HG02798 (cell line): ENCODE data around the gene MMP21.
A peak's percentile ranks its signal among the peaks of the same experiment; 100 is the strongest.

Experiments used
- ATAC-seq: cut with Tn5 transposase; IDR thresholded peaks from one replicate; pipeline ENCODE4 v1.9.1; 2021; ENCODE audit warnings: mild to moderate bottlenecking; ENCODE audit not compliant: unreplicated experiment, poor library complexity

Gene MMP21

DNA sequence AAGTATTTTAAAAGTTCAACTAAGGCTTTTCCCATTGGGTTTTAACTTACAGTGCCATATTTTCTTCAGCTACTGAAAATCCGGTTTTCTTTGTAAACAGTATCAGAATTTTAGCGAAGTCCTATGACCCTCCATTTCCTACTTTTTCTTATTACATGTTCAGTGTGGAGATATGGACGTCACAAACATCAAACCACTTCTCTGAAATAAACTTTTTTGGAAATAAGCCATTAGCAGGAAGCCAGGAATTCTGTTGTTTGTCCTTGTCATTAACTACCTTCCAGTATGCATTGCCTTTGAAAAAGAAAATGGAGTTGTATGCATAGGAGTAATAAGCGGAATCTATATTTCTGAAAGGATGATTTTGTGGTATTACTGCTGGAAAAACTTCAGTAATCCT is 9.1 kb downstream of the MMP21 start:
- no peak for ATAC-seq

DNA sequence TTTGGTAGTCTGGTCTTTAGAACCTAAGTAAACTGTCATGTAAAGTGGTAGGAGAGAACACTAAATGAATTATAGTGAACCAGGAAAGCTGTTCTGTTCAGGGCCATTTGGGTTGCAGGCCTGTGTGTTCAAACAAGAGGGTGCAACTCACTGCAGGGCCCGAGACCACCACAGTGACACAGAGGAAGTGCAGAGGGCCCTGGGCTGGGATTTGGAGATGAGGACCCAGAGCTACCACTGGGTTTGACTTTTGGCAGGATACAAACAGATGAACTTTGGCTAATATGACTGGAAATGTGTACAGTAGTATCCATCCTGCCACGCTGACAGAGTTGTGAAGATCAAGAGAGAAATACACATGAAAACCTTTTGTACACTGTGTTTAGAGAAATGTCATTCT is 9.8 kb downstream of the MMP21 start:
- no peak for ATAC-seq

DNA sequence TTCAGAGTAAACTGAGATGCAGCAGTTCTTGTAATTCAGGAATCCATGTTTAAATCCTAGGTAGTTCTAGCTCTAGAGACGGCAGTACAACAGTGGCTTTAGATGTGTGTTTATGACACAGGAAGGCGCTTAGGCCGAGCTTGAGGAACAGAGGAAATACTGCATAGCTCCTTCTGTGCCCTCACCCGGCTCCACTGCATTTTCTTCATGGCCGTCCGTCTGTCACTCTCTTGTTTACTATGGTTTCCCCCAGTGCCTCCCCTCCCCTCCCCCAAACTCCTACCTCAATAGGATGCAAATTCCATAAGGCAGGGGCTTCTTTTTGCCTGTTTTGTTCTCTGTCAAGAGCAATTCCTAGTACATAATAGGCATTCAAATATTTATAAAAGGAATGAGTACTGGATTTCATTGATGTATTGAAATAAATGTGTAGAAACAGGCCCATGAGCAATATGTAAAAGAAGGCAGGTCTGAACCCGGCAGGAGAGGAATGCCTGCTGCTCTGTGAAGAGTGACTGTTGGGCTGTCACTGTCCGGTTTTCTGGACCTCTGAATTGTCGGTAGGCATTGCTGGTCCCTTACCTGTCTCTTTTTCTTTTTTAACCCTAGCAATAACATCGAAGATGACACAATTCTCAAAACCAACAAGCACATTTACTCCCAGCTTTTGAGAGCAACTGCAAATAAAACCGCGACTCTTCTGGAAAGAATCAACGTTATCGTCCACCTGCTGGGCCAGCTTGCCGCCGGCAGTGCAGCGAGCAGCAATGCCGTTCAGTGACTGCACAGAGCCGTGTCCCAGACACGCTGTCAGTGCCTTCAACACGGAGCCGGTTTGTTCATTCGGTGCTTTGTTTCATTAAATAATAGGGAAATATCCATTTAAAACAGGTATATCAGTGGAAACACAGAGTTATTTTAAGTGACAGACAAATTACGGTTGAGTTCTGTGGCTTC is 12.7 kb downstream of the MMP21 start:
- ATAC-seq, result no peak

DNA sequence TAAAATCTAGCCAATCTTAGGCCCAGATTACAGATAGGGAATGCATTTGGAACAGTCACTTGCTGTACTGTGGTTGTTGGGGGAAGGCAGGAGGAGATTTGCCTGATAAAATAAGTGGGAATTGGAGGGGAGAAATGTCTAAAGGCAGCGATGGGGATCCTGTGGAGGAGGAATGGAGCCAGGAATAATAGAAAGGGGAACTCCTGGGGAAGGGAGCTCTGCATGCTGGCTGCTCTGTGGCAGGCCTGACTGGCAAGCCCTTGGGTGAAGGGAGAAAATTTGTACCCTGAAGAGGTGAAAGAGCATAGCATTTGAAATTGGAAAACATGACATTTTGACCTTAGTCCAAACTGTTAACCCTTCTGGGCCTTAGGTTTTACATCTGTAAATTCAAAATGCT is 13.7 kb downstream of the MMP21 start:
- no peak for ATAC-seq

DNA sequence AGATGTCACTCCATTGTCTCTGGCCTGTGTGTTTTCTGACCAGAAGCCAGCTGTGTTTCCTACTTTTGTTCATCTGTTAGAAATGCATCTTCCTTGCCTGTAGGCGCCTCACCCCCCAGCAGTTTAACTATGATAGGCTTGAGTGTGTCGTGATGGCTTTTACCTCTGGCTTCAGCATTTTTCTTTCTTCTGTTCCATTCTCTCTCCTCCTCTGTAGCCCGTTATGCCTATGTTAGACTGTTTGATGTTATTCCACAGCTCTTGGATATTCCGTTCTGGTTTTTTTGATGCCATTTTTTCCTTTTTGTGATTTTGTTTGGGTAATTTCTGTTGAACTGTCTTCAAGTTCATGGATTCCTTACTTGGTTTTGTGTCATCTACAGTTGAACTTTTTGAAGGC is 17.9 kb downstream of the MMP21 start:
- ATAC-seq, result no peak

DNA sequence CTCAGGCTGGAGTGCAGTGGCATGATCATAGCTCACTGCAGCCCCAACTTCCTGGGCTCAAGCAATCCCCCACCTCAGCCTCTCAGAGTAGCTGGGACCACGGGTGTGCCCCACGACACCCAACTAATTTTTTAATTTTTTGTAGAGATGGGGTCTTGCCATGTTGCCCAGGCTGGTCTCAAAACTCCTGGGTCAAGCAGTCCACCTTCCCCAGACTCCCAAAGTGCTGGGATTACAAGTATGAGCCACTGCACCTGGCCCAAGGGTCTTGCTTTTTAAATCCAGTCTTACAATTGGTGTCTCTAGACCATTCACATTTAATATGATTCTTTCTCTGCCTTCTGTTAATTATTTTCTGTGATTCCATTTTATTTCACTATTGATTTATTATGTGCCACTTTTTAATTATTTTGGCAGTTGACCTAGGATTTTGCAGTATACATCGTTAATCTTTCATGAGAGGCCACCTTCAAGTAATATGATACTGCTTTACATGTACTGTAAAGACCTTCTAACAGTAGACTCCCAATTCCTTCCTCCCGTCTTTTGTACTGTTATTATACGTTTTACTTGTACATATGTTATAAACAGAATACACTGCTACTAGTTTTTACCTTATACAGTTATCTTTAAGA is 18.7 kb downstream of the MMP21 start:
- no peak for ATAC-seq

DNA sequence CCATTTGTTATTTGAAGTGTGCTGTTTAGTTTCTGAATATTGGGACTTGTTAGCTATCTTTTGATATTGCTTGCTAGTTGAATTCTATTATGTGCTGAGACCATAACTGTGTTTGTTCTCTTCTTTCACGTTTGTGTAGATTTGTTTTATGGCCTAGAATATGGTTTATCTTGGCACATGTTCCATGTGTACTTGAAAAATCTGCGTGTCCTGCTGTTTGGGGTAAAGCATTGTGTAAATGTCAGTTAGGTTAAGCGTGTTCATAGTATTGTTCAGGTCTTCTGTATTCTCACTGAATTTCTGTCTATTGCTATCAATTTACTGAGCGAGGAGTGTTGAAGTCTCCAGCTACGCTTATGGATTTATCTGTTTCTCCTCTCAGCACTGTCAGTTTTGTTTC is 19.4 kb downstream of the MMP21 start:
- no peak for ATAC-seq

DNA sequence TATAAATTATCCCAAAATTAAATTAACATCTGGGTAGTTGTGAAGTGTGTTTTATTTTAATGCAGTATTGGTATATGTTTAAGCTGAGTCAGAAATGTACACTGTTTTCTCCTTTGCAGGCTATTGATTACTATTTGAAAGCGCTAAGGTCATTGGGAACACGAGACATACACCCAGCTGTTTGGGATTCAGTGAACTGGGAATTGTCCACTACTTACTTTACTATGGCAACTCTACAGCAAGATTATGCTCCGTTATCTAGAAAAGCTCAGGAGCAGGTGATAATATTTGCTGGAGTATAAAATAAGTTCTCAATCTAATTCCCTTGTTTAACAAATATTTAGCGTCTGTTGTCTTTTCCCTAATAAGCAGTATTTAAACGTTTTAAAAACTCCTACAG is 28.2 kb downstream of the MMP21 start:
- ATAC-seq, result no peak

DNA sequence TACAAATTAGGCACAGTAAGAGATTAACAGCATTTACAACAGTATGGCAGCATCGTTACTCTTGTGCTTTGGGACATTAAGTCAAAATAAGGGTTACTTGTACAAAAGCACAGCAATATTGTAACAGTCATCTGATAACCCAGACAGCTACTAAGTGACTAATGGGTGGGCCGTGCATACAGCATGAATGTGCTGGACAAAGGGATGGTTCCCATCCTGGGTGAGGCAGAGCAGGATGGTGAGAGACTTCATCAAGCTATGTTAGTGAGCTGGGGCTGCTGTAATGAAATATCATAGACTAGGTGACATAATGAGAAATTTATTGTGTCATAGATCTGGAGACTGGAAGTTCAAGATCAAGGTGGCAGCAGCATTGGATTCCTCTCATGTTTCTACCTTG is 30.7 kb downstream of the MMP21 start:
- no peak for ATAC-seq

DNA sequence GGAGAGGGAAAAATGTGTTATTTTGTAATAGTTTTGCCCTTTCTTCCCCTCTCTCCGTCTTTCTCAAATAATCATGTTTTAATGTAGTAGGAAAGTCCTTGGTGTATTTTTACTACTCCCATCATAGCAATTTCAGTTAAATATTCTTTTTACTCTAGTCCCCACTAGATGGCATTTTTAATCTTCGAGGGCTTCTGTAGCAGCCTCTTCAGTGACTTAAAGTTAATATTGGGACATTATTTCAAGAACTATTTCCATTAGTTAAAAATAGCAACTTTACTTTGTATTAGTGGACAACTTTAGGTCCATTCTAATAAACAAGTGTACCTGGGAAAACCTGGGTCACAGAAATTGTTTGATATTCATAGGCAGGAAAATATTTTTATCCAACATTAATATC is 33.2 kb downstream of the MMP21 start:
- no peak for ATAC-seq

DNA sequence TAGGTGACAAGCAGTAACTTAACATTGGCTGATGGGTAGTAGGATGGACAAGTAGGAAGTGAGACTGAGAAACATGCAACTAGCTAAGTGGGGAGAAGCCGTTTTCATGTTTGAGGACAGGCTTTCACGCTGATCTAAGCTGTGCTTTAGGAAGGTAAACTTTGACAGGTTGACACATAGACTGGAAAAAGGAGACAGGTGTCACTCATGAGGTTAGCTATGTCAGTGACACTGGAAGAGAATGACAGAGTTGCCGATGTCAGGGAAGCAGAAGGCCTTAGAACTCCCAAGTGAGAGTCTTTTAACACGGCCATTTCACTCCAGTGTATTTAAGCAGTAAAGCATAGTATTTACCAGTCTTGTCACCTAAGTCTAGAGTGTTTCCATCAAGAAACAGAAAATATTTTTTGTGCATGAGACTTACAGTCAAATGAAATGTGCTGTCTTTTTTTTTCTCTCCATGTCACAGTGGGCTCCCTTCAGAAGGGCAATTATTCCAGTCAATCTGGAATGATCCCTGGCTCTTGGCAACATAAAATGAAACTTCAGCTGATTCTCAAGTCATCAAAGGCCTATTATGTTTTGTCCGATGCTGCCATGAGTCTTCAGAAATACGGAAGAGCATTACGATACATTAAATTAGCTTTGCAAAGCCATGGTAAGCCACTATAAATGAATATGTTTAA is 35.5 kb downstream of the MMP21 start:
- no peak for ATAC-seq

DNA sequence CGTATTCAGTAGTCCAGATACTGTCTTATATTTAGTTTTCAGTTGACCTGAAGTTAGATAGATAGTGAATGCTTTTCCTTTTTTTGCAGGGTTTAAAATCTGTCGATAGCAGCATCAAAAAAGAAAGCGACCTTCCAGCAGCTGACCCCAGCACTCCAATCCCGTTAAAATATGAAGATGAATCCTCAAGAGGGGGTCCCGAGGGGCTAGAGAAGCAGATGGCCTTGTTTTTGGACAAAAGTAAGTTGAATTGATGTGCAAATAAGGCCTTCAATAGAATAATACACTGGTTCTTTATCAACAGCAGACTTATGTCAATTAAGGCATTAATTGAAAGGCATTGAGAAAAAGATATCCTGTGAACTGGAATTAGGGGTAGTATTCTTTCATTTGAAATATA is 37.4 kb downstream of the MMP21 start:
- ATAC-seq, result no peak

DNA sequence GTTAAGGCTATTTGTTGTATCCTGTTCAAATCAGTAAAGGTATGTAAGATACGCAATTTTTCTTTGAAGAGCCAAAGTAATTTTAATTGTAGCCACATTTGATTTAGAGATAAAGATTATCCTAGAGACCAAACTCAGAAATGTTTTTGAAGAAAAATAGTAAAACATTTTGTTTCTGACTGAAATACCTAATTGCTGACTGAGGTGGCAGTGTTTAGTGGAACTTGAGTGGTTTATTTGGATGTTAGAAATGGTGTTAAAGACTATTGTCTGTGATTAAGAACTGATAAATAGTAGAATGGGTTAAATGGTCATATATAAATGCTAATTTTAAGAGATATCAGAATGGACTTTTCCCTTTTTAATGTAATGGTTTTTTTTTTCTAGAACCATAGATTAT is 40.8 kb downstream of the MMP21 start:
- no peak for ATAC-seq

DNA sequence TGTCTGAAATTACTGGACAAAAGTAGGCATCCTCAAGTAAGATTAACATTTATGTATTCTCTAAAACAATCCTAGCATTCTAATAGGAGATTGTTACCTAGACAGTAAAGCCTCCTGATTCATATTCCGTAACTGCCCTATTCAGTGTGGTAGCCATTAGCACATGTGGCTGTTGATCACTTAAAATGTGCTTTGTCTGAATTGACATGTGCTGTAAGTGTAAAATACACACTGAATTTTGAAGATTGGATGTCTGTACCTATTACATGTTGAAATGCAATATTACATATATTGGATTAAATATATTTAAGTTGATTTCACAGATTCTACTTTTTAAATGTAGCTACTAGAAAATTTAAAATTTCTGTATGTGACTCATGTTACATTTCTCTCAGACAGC is 41.5 kb downstream of the MMP21 start:
- ATAC-seq, result no peak

DNA sequence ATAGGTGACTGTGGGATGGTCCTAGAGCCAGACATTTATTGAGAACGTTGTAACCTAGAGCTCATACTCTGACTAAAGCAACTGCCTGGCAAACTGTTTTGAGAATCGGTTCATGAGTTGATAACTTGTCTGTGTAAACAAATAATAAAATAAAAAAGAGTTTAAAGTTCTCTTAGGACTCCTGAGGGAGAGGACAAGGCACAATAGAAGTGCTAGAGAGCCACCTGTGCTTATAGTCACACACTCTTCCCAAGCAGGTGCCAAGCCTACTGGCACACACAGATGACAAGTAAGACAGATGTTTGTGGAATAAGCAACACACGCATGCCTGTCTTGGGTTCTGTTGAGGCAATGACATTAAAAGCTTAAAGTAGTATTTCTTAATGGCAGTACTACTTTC is 48.2 kb downstream of the MMP21 start:
- ATAC-seq, result no peak

DNA sequence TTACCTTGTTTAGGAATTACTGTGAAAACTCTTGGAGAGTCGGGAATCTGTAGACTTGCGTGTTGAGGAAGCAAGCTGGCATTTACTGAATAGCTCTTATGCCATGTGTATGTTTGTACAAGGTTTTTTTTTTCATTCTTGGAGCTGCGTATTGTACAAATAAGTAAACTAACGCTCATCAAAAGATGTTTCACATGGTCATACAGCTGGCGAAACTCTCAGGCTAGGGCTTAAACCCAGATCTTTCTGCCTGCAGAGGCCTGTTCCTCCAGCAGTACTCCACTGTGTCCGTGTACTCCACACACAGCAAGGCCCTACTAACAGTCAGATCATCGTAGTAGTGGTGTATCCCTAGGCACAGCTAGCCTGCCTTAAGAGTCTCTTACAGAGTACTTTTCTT is 48.7 kb downstream of the MMP21 start:
- no peak for ATAC-seq

DNA sequence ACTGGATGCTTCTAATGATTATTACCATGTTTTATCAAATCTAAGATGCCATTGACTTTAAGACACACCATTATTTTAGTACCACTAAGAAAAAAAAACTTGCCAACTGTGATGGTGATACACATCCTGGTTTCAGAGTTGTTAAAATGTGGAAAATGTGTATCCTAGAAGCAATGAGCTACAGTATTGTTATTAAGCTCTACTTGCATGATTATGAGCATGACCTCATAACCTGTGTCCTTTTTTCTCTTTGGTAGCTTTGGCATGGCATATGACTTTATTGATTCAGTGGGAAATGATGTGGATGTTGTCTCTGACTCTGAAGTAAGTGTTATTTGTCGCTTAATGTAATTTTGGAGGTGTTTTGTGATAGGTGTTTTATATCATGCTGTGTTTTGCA is 52.8 kb downstream of the MMP21 start:
- ATAC-seq, result no peak

DNA sequence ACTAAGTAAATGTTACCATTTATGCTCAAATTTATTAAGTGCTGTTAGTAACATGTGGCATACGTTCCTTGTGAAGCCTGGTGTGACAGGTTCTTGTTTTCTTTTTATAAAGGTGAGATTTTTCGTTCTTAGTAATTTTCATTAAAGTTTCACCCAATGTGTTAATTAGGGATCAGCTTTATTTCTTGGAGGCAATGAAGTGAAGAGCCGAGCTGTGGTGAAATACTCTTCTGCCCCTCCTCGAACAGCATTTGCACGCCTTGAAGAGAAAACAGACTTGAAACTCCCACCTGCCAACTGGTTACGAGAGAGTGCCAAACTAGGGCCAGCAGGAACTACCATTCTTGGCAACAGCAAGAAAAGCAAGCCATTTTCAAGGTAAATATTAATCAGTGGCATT is 54.6 kb downstream of the MMP21 start:
- peak; percentile 36 for ATAC-seq

DNA sequence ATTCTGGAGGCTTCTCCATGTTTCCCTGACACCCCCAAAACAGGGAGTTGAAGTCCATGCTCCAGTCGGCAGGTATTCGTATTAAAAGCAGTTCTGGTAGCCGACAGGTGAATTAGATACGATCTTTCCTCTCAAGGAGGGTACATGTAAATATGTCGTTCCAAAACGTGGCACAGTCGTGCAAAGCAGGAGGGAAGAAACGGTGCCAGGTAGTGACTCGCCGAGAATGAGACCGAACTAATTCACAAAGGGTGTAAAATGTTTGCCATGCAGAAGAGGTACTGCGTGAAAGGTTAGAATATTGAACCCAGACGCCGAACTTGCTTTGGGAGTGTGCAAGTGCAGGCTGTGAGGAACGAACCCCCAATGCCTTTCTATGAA is 55.6 kb downstream of the MMP21 start:
- no peak for ATAC-seq

DNA sequence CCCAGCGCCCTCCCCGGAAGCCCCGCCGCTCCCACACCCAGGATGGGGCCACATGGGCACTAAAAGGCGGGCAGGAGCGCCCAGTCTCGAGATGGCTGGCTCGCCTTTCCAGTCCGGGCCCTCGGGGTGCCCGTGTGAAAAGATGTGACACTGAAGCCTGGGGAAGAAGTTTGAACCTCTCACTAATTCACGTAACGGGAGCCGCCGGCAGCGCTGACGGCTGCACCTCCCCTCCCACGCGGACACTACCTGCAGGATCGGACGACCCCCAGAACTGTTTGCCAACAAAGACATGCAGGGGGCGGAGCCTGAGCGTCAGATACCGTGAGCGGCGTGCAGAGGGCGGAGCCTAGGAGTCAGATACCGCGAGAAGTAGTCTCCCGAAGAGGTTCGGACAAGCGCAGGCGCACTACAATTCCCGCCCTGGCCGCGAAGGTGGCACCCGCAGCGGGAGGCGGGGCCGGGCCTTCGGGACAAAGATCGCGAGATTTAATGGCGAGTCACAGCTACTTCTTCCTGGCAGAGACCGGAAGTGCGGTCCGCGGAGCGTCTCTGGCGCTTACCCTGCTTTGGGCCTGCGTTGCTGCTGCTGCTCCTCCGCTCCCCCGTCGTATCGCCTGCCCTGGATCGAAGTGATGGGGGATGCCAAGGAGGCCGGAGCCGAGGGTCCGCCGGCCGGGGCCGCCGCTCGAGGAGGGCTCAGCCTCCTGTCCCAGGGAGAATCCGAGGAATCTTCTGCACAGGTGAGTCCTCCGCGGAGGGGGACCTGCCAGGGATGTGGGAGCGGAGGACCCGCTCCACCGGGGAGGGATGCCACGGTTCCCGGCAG is 56.2 kb downstream of the MMP21 start, which contains the start of gene EDRF1:
Gene EDRF1 (plus strand): TSS at position 537 of the 829 bp plus-strand sequence. CDS start 99 bp downstream, at position 636.
- ATAC-seq, result peak; percentile 94
